ENCODE data around the gene UBR4.

- TF ChIP-seq FOXA1 (IDR thresholded peaks at IDR 0.05) (no peak), FOXK2 (IDR thresholded peaks at IDR 0.05) (no peak), BHLHE40 (IDR thresholded peaks at IDR 0.05; ENCODE audit: borderline replicate concordance) (no peak), HDGF (IDR thresholded peaks at IDR 0.05; ENCODE audit: borderline replicate concordance) (no peak), L3MBTL2 (conservative IDR thresholded peaks at IDR 0.05) (no peak), PKNOX1 (IDR thresholded peaks at IDR 0.05) (no peak), ELF4 (IDR thresholded peaks at IDR 0.05) (no peak), TARDBP (IDR thresholded peaks at IDR 0.05) (no peak), ZNF384 (IDR thresholded peaks at IDR 0.05) (no peak), SP1 (IDR thresholded peaks at IDR 0.05) (no peak), CTBP1 (IDR thresholded peaks at IDR 0.05; ENCODE audit: borderline replicate concordance) (no peak), FOXM1 (IDR thresholded peaks at IDR 0.05; ENCODE audit: borderline replicate concordance) (no peak), NFRKB (IDR thresholded peaks at IDR 0.05) (no peak), SUZ12 (IDR thresholded peaks at IDR 0.05) (no peak)
Measured at GRCh38 chr1:19058476-19058797, 151.6 kb downstream of the UBR4 start.
